Stomach smooth muscle (tissue), 2 donors: ENCODE data around the gene CCM2.
"Not testable (repeated sequence)": the region's sequence is repeated elsewhere in the genome, so short reads cannot be mapped to it uniquely, and the experiment has no call there.

ENCODE experiments used
- H3K27ac ChIP-seq: one replicate; pipeline ENCODE4 v1.7.0; 2013; ENCODE audit warnings: mild to moderate bottlenecking, low read length, inconsistent platforms
- H3K27me3 ChIP-seq, 2 donors: one replicate each; pipeline ENCODE4 v1.7.0; 2013; ENCODE audit warnings: low read length in 2 of 2; ENCODE audit not compliant: insufficient read depth in 2 of 2, control insufficient read depth in 1 of 2
- H3K36me3 ChIP-seq, 2 donors: one replicate each; pipeline ENCODE4 v1.7.0; 2013; ENCODE audit warnings: low read length in 2 of 2; ENCODE audit not compliant: control insufficient read depth in 2 of 2, insufficient read depth in 2 of 2
- H3K4me1 ChIP-seq: one replicate; pipeline ENCODE4 v1.7.0; 2013; ENCODE audit warnings: low read length; ENCODE audit not compliant: control insufficient read depth, insufficient read depth
- H3K4me3 ChIP-seq, 2 donors: one replicate each; pipeline ENCODE4 v1.7.0; 2013; ENCODE audit warnings: low read length in 2 of 2
- H3K9ac ChIP-seq, 2 donors: one replicate each; pipeline ENCODE4 v1.7.0; 2013; ENCODE audit warnings: low read length in 2 of 2, mild to moderate bottlenecking in 1 of 2
- H3K9me3 ChIP-seq, 2 donors: one replicate each; pipeline ENCODE4 v1.7.0; 2013; ENCODE audit warnings: low read length in 2 of 2; ENCODE audit not compliant: control insufficient read depth in 2 of 2
- donor health status: healthy.
- donor health status: Pancreatic carcinoma.

The CCM2 gene

DNA sequence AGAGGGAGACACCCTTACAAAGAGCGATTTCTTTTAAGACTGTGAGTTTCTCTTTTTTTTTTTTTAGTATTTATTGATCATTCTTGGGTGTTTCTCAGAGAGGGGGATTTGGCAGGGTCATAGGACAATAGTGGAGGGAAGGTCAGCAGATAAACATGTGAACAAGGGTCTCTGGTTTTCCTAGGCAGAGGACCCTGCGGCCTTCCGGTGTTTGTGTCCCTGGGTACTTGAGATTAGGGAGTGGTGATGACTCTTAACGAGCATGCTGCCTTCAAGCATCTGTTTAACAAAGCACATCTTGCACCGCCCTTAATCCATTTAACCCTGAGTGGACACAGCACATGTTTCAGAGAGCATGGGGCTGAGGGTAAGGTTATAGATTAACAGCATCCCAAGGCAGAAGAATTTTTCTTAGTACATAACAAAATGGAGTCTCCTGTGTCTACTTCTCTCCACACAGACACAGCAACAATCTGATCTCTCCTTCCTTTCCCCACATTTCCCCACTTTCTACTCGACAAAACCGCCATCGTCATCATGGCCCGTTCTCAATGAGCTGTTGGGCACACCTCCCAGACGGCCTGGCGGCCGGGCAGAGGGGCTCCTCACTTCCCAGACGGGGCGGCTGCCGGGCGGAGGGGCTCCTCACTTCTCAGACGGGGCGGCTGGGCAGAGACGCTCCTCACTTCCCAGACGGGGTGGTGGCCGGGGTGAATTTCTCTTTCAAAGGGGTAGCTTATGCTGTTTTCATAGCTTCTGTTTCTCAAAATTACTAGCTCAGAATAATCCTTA lies 7.8 kb upstream of the CCM2 start:
- H3K9ac ChIP-seq, H3K4me1 ChIP-seq, H3K27me3 ChIP-seq, H3K9me3 ChIP-seq, H3K4me3 ChIP-seq, H3K36me3 ChIP-seq, H3K27ac ChIP-seq: not testable (repeated sequence)

DNA sequence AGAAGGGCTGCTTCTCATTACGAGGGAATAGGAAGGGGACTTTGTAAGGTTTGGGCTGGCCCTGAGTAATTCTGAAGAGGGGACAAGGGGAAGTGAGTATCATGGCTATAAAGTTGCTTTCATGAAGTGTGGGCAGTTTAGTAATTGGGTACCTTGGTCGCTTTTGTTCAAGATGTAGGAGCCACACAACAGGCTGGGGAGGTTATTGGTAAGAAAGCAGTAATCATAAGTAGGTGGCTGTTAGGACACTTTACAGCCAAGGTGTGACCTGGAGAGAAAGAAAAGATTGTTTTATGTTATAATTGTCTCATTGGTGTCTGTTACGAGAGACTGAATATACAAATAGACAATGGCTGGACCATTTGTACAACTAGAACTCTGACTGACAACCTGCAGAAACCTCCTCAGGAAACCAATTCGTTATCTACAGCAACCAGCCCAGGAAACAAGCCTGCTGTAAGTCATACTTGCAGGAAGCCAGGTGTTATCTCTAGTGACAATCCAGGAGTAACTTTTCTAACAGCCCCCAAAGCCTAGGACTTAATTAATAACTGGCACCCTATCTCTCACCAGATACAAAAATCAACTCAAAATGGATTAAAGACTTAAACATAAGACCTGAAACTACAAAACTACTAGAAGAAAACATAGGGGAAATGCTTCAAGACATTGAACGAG lies 5.0 kb upstream of the CCM2 start:
- no peaks in the 10 kb centered on the region for H3K9me3 ChIP-seq
- H3K27ac ChIP-seq = no peak overlapping the region
- H3K4me3 ChIP-seq = no peak overlapping the region
- no peaks in the 10 kb centered on the region for H3K36me3 ChIP-seq
- no peak overlapping the region for H3K9ac ChIP-seq
- no peaks in the 10 kb centered on the region for H3K27me3 ChIP-seq
- H3K4me1 ChIP-seq = no peaks in the 10 kb centered on the region

DNA sequence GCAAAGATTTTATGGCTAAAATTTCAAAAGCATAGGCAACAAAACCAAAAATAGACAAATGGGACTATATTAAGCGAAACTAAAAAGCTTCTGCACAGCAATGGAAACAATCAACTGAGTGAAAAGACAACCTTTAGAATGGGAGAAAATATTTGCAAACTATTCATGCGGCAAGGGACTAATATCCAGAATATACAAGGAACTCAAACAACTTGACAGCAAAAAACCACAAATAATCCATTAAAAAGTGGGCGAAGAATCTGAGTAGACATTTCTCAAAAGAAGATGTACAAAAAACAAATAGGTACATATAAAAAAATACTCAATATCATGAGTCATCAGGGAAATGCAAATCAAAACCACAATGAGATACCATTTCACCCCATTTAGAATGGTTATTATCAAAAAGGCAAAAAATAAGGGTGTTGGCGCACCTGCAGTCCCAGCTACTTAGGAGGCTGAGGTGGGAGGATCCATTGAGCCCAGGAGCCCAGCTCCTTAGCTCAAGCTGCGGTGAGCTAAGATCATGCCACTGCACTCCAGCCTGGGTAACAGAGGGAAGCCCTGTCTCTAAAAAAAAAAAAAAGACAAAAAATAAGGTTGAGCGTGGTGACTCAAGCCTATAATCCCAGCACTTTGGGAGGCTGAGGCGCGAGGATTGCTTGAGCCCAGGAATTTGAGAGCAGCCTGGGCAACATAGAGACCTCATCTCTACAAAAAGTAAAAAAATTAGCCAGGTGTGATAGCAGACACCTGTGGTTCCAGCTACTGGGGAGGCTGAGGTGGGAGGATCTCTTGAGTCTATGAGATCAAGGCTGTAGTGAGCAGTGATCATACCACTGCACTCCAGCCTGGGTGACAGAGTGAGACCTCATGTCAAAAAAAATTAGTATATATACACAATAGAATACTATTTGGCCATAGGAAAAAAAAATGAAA lies 4.2 kb upstream of the CCM2 start:
- no peaks in the 10 kb centered on the region for H3K9me3 ChIP-seq
- no peak overlapping the region for H3K27ac ChIP-seq

DNA sequence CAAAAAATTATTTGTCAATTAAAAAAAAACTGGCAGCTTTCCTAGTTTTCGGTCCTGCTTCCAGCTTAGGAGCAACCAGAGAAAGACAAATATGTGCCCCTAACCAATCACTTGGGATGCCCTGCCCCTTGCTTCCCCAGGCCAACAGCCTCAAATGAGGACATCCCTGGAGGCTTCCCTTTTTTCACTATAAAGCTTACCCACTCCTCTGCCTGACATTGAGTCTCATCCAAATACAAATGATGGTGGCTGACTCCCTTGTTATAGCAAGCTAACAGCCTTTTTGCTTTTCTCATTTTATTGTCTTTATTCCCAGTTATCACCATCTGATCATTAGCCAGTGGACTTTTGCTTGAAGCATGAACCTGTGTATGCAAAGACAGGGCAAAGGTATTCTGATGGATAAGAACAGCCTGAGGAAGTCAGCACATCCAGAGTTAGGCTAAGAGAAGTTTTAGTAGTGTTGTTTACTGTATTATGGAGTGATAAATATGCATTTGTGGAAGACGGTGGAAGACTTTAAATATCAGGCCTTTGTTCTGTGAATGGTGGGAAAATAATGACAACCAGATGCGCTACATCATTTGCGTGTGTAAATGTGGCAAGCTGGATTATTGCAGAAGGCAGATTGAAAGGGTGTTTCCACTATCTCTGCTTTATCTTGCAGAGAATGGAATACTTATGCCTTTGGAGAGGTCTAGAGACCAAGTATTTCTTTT lies 1.7 kb upstream of the CCM2 start:
- H3K4me1 ChIP-seq = peaks cover 15% of the 10 kb centered on the region
- H3K27me3 ChIP-seq = no peaks in the 10 kb centered on the region
- no peak overlapping the region for H3K9ac ChIP-seq
- H3K27ac ChIP-seq = no peak overlapping the region
- no peaks in the 10 kb centered on the region for H3K36me3 ChIP-seq
- H3K4me3 ChIP-seq = peak overlapping the region in 1 of 2 donors; percentile 92
- no peaks in the 10 kb centered on the region for H3K9me3 ChIP-seq

More for the DNA sequence above, 4.2 kb upstream of the CCM2 start:
- Histone ChIP-seq H3K36me3 (no peaks in the 10 kb centered on the region), H3K4me3 (no peak overlapping the region), H3K4me1 (no peaks in the 10 kb centered on the region), H3K27me3 (no peaks in the 10 kb centered on the region), H3K9ac (no peak overlapping the region)

DNA sequence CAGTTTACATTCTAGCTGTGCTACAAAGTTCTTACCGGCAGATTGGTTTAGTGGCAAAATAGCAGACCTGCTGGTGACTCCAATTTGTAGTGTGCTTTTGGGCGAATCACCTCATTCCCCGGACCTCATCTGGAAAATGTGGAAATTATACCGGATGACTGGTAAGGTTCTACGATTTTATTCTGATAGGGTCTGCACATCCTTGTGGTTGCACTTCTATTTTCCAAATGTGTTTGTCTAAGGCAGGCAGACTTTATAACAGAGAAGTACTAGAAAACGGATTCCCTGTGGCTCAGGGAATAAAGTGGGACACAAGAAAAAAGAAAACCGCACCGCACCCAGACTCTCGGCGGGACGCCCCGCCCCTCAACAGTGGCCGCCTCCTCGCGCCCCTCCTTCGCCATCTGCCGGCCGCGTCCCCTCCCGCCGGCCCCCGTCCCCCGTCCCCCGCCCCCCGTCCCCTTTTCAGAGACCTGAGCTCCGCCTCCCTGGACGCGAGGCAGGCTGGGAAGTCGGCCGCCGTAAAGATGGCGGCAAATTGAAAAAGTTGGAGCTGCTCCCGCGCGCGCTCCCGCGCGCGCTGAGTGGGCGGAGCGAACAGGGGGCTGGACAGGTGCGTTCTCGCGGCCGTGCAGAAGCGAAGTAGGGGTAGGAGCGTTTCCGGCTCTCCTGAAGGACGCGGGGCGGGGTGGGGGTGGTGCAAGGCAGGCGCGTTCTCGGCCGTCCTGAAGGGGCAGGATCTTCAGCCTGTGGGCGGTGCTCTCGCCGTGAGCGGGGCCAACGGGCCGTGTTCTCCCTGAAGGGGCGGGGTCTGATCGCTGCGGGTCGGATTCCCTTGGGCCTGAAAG lies 532 bp upstream of the CCM2 start:
- no peaks in the 10 kb centered on the region for H3K36me3 ChIP-seq
- peak overlapping the region; percentile 68 for H3K27ac ChIP-seq
- H3K4me1 ChIP-seq = peaks cover 15% of the 10 kb centered on the region
- H3K9me3 ChIP-seq = no peaks in the 10 kb centered on the region
- peak overlapping the region; percentile 82 to 83 for H3K9ac ChIP-seq
- no peaks in the 10 kb centered on the region for H3K27me3 ChIP-seq
- H3K4me3 ChIP-seq = peak overlapping the region; percentile 92 to 98

DNA sequence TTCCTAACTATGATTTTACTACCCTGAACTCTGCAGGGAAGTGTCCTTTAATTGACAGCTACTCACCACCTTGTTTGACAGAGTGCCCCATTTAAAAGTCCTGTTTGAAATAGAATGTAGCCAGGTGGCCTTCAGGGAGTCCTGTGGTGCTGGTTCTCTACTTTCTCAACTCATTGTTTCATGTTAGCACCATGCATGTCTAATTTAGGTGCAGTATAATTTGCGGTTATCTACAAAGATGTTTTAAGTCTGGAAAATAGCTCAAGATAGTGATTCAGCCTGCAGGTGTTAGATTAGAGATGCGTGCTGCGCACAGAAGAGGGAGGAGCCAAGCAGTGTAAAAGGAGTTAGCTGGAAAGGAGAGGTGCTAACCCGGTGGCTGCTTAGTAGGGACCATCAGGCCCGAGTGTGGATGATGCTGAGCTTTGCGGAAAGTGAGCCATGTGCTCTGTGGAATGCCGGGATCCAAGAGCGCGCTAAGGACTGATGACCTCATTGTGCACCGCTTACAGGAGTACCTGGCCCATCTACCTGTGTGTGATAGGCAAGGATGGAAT lies 1.2 kb downstream of the CCM2 start:
- Histone ChIP-seq H3K27me3 (no peaks in the 10 kb centered on the region), H3K4me1 (peaks cover 15% of the 10 kb centered on the region), H3K36me3 (no peaks in the 10 kb centered on the region), H3K9me3 (no peaks in the 10 kb centered on the region), H3K9ac (peak overlapping the region; percentile 22 to 84), H3K4me3 (peak overlapping the region; percentile 78 to 95), H3K27ac (no peak overlapping the region)

DNA sequence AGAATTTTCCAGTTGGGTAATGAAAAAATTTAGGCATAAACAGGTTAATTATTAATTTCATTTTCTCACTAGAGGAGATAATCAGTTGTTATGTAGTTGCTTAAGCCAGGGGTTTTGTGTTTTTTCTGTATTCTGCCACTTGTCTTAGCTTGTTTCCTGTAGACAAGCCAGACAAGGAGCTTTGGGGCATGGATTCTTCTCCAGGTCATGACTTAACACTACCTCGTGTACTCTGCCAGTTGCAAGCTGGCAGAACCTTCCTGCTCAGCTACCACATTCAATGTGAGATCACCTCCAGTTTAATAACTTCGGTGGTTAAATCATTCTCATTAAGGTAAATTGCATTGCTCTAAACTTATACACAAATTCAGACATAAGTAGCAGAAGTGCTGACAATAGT lies 1.8 kb downstream of the CCM2 start:
- H3K27ac ChIP-seq = no peak overlapping the region
- H3K27me3 ChIP-seq = no peaks in the 10 kb centered on the region
- no peaks in the 10 kb centered on the region for H3K9me3 ChIP-seq
- no peak overlapping the region for H3K9ac ChIP-seq
- peaks cover 15% of the 10 kb centered on the region for H3K4me1 ChIP-seq
- peaks cover 0 to 3% of the 10 kb centered on the region in 2 donors for H3K36me3 ChIP-seq
- H3K4me3 ChIP-seq = no peak overlapping the region

DNA sequence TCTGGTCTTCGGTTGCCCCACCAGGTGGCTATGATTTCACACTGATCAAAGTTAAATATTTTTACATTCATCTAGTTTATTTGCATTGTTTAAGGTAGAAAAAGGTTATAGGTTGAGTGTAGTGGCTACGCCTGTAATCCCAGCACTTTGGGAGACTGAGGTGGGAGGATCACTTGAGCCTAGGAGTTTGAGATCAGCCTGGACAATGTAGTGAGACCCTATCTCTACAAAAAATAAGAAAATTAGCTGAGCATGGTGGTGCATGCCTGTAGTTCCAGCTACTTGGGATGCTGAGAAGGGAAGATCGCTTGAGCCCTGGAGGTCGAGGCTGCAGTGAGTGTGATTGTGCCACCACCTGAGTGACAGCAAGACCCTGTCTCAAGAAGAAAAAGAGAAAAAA lies 3.8 kb downstream of the CCM2 start:
- no peak overlapping the region for H3K9ac ChIP-seq
- H3K27ac ChIP-seq = no peak overlapping the region
- peaks cover 0 to 3% of the 10 kb centered on the region in 2 donors for H3K36me3 ChIP-seq
- no peaks in the 10 kb centered on the region for H3K27me3 ChIP-seq
- H3K9me3 ChIP-seq = no peaks in the 10 kb centered on the region
- H3K4me1 ChIP-seq = peaks cover 15% of the 10 kb centered on the region
- no peak overlapping the region for H3K4me3 ChIP-seq

DNA sequence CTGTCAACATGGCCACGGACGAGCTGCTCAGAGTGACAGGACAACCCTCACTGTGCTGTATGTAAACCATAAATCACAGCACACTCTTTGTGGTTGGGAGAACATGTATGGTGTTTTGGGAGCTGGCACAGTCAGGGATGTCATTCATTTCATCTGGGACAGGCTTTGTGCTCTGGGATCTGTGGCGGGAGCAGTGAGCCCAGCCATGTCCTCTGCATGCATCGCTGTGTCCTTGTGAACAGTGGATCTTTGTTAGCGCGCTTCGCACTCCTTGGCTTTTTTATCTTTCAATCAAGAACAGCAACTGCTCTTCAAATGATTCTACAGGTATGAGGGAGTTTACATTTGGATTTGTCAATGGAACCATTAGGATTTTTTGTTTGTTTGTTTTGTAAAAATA lies 7.1 kb downstream of the CCM2 start:
- no peak overlapping the region for H3K27ac ChIP-seq
- peaks cover 2% of the 10 kb centered on the region for H3K4me1 ChIP-seq
- H3K9me3 ChIP-seq = no peaks in the 10 kb centered on the region
- H3K27me3 ChIP-seq = no peaks in the 10 kb centered on the region
- no peak overlapping the region for H3K4me3 ChIP-seq
- H3K36me3 ChIP-seq = peaks cover 0 to 3% of the 10 kb centered on the region in 2 donors
- no peak overlapping the region for H3K9ac ChIP-seq
